GM12801 (cell line): Measurements from ENCODE around the gene OR8G1.

Experiments
- CTCF ChIP-seq: IDR thresholded peaks from one replicate; pipeline ENCODE4 v1.5.1; 2011; ENCODE audit warnings: control low read depth; ENCODE audit not compliant: insufficient read length; ENCODE audit errors: extremely low read depth

The OR8G1 gene

GRCh38 chr11:124276081-124276480, 35.2 kb downstream of the OR8G1 start:
- no peak for TF ChIP-seq CTCF

- TF ChIP-seq CTCF, result no peak
Observed at GRCh38 chr11:124277207-124277606, 36.3 kb downstream of the OR8G1 start.

GRCh38 chr11:124277804-124278203, 36.9 kb downstream of the OR8G1 start:
- no peak for TF ChIP-seq CTCF

- no peak for TF ChIP-seq CTCF
Observed at GRCh38 chr11:124278261-124278660, 37.4 kb downstream of the OR8G1 start.

GRCh38 chr11:124285610-124286344, 44.9 kb downstream of the OR8G1 start:
- no peak for TF ChIP-seq CTCF

- no peak for TF ChIP-seq CTCF
Observed at GRCh38 chr11:124294687-124295086, 53.8 kb downstream of the OR8G1 start.

GRCh38 chr11:124296016-124296415, 55.1 kb downstream of the OR8G1 start:
- no peak for TF ChIP-seq CTCF
